Esophagus muscularis mucosa (tissue), 4 donors: ENCODE measurements around the gene NUDT1. TPM values are rescaled to one million over a fixed set of nuclear protein-coding genes. Genes with fewer than 3 reads are reported as not detected.

Experiments used
- DNase-seq: peaks from one replicate; pipeline ENCODE4 v3.0.0-alpha.2; 2017; ENCODE audit errors: extremely low spot score
- H3K27ac ChIP-seq, 4 donors: fragments of 200-600 bp; sonication (generic); replicated peaks in 1 of 4; 1 replicate in 3 of 4; 2 replicates in 1 of 4; pipeline ENCODE4 v1.5.1; 2016 to 2019; ENCODE audit warnings: mild to moderate bottlenecking in 1 of 4
- H3K27me3 ChIP-seq, 4 donors: fragments of 200-600 bp; sonication (generic); one replicate each; pipeline versions ENCODE4 v1.5.1 to v1.6.0; 2016 to 2019
- H3K36me3 ChIP-seq, 4 donors: fragments of 200-600 bp; sonication (generic); one replicate each; pipeline ENCODE4 v1.5.1; 2016 to 2019
- H3K4me1 ChIP-seq, 4 donors: fragments of 200-600 bp; sonication (generic); one replicate each; pipeline ENCODE4 v1.5.1; 2016 to 2019
- H3K4me3 ChIP-seq, 4 donors: fragments of 200-600 bp; sonication (generic); 1 replicate in 2 of 4; 2 replicates in 2 of 4; pipeline ENCODE4 v1.5.1; 2016 to 2019; ENCODE audit warnings: mild to moderate bottlenecking in 4 of 4, moderate library complexity in 1 of 4
- H3K9me3 ChIP-seq, 4 donors: fragments of 200-600 bp; sonication (generic); 1 replicate in 3 of 4; 2 replicates in 1 of 4; pipeline ENCODE4 v1.5.1; 2016 to 2019
- CTCF ChIP-seq, 3 experiments: fragments of 200-600 bp in 2 of 3; fragments of 450-650 bp in 1 of 3; sonication (generic) in 2 of 3; IDR thresholded peaks; one replicate each; pipeline ENCODE4 v1.5.1; 2017 to 2019; ENCODE audit warnings: antibody characterized with exemption in 3 of 3, mild to moderate bottlenecking in 2 of 3, moderate library complexity in 1 of 3
- EP300 ChIP-seq: sonication (generic); formaldehyde crosslinking; IDR thresholded peaks from one replicate; pipeline ENCODE4 v1.6.1; 2017; ENCODE audit warnings: antibody characterized with exemption
- POLR2A ChIP-seq: fragments of 450-650 bp; IDR thresholded peaks from one replicate; pipeline ENCODE4 v1.6.1; 2017; ENCODE audit warnings: antibody characterized with exemption, moderate library complexity, mild to moderate bottlenecking, low read depth
- POLR2AphosphoS5 ChIP-seq, 2 donors: sonication (generic); formaldehyde crosslinking; IDR thresholded peaks; one replicate each; pipeline ENCODE4 v1.6.1; 2017; ENCODE audit warnings: antibody characterized with exemption in 2 of 2
- WGBS: methylation state at CpG from one replicate; pipeline ENCODE4 v1.1.5; 2018; 5-methylcytosine and 5-hydroxymethylcytosine counted together
- intact Hi-C: fragments of 100-400 bp; cut with DNase I; formaldehyde crosslinking; loops from one replicate; pipeline ENCODE4 v1.15.1; 2023
- total RNA-seq, 4 donors: library from RNA; depleted of rRNA; stranded (reverse); fragments of >200 nt; gene quantifications; one replicate each; pipeline versions ENCODE4 v1.1.0 to v1.2.1, GENCODE V29; 2016

Gene NUDT1
- total RNA-seq, 4 donors from 2014 or later: 10.9 to 18.7 (median 18.0) TPM

- H3K9me3 ChIP-seq: no peaks in the 10 kb centered on the region
- no peaks in the 10 kb centered on the region for H3K27me3 ChIP-seq
- H3K27ac ChIP-seq: no peak overlapping the region
- no peak overlapping the region for H3K4me3 ChIP-seq
- intact Hi-C loops: loop anchor here (5.0 kb wide), 1 partner anchor 543 kb away; no protein-coding TSS in a partner anchor
- peaks cover 44 to 76% (median 70%) of the 10 kb centered on the region in 4 donors for H3K36me3 ChIP-seq
- 91% methylated on average over 19 of the region's 30 CpGs for WGBS
- no peak for DNase-seq
- no peak for TF ChIP-seq POLR2AphosphoS5 (IDR thresholded peaks at IDR 0.05)
- H3K4me1 ChIP-seq: peaks cover 5 to 13% (median 9%) of the 10 kb centered on the region in 4 donors
These were observed 31.3 kb upstream of the NUDT1 start for GRCh38 chr7:2210551-2211258.

DNA sequence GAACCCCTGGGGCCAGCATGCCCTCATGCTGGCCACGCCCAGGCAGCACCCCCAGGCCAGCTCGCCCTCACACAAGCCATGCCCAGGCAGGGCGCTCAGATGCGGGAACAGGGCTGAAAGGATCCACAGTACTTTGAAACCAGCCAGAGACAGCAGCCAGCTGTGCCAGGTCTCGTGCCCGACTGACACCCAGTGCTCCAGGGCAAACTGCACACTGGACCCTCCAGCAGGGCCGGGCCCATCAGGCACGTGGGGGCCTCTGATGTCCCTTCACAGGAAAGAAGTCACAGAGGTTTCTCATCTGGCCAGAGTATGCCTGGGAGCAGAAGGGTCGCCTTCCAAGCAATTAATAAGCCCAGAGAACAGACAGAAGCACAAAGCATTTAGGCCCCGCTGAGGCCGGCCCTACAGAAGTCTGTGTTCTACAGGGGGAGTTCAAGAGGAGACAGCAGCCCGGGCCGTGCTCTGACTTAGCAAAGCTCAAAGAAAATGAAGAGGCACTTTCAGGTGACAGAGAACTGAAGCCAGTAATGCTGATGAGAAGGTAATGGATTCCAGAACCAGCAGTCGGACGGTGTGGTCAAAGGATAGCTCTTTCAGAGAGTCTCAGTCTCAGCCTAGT lies 30.7 kb upstream of the NUDT1 start:
- DNase-seq: no peak
- H3K4me1 ChIP-seq: peaks cover 5 to 10% (median 8%) of the 10 kb centered on the region in 4 donors
- TF ChIP-seq POLR2A: no peak
- TF ChIP-seq CTCF (IDR thresholded peaks at IDR 0.05): no peak
- TF ChIP-seq POLR2AphosphoS5 (IDR thresholded peaks at IDR 0.05): no peak
- no peak for TF ChIP-seq EP300
- no peak overlapping the region for H3K27ac ChIP-seq
- intact Hi-C loops: loop anchor here (5.0 kb wide), 1 partner anchor 544 kb away; no protein-coding TSS in a partner anchor
- H3K36me3 ChIP-seq: peaks cover 51 to 83% (median 76%) of the 10 kb centered on the region in 4 donors
- H3K4me3 ChIP-seq: no peak overlapping the region
- no peaks in the 10 kb centered on the region for H3K9me3 ChIP-seq
- 73% methylated on average over 9 of the region's 15 CpGs for WGBS
- H3K27me3 ChIP-seq: no peaks in the 10 kb centered on the region

- intact Hi-C loops: loop anchor here (5.0 kb wide), 1 partner anchor 545 kb away; no protein-coding TSS in a partner anchor
- H3K36me3 ChIP-seq: peaks cover 56 to 88% (median 80%) of the 10 kb centered on the region in 4 donors
These were observed 30.1 kb upstream of the NUDT1 start for GRCh38 chr7:2211926-2212325.

DNA sequence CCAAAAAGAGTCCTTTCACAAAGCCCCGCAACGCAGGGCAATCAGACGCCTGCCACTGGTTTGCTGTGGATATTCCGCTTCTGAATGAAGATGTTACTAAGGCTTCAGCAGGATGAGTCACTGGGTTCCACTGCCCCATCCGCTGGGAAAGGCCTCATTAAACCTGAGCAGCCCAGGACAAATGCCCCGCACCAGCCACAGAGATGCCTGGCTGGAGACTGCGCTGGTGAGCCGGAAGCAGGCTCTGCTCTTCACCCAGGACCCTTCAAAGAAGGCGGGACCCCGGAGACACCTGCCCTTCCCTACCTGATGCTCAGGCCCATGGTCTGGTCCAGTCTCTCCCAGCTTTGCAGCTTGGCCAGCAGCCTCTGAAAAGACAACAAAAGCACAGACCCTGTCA lies 29.1 kb upstream of the NUDT1 start:
- Histone ChIP-seq H3K4me3 (no peak overlapping the region), H3K9me3 (no peaks in the 10 kb centered on the region), H3K27me3 (no peaks in the 10 kb centered on the region), H3K4me1 (peaks cover 5 to 10% (median 8%) of the 10 kb centered on the region in 4 donors), H3K36me3 (peaks cover 65 to 89% (median 81%) of the 10 kb centered on the region in 4 donors), H3K27ac (no peak overlapping the region)
- DNase-seq: no peak
- 93% methylated on average over 10 of the region's 10 CpGs for WGBS
- no peak for TF ChIP-seq POLR2A
- TF ChIP-seq POLR2AphosphoS5 (IDR thresholded peaks at IDR 0.05): no peak
- TF ChIP-seq CTCF (IDR thresholded peaks at IDR 0.05): no peak
- no peak for TF ChIP-seq EP300
- intact Hi-C loops: loop anchor here (5.0 kb wide), 1 partner anchor 546 kb away; no protein-coding TSS in a partner anchor

More at GRCh38 chr7:2211926-2212325, 30.1 kb upstream of the NUDT1 start:
- no peak overlapping the region for H3K27ac ChIP-seq
- peaks cover 5 to 10% (median 8%) of the 10 kb centered on the region in 4 donors for H3K4me1 ChIP-seq
- WGBS: 87% methylated on average over 10 of the region's 13 CpGs
- TF ChIP-seq CTCF (IDR thresholded peaks at IDR 0.05) (no peak), EP300 (no peak), POLR2AphosphoS5 (IDR thresholded peaks at IDR 0.05) (no peak), POLR2A (no peak)
- no peaks in the 10 kb centered on the region for H3K27me3 ChIP-seq
- no peak overlapping the region for H3K4me3 ChIP-seq
- H3K9me3 ChIP-seq: no peaks in the 10 kb centered on the region
- no peak for DNase-seq

GRCh38 chr7:2213551-2214215 lies 28.3 kb upstream of the NUDT1 start:
- WGBS: 97% methylated on average over 15 of the region's 15 CpGs
- Histone ChIP-seq H3K36me3 (peaks cover 65 to 90% (median 83%) of the 10 kb centered on the region in 4 donors), H3K4me1 (peaks cover 5 to 10% (median 8%) of the 10 kb centered on the region in 4 donors), H3K9me3 (no peaks in the 10 kb centered on the region), H3K4me3 (no peak overlapping the region), H3K27me3 (no peaks in the 10 kb centered on the region), H3K27ac (no peak overlapping the region)
- DNase-seq: no peak
- intact Hi-C loops: loop anchor here (5.0 kb wide), 1 partner anchor 546 kb away; no protein-coding TSS in a partner anchor
- TF ChIP-seq POLR2AphosphoS5 (IDR thresholded peaks at IDR 0.05) (no peak), POLR2A (no peak), EP300 (no peak), CTCF (IDR thresholded peaks at IDR 0.05) (no peak)
